IMR-90 (cell line): ENCODE results near the gene PIN4. TPM values are rescaled to one million over a fixed set of nuclear protein-coding genes. Genes with fewer than 3 reads are reported as not detected.

Experiments
- ATAC-seq: fragments of 200-7000 bp; cut with Tn5 transposase; 2 replicates; pipeline ENCODE4 v1.9.1; 2020; ENCODE audit warnings: low read depth, mild to moderate bottlenecking, moderate library complexity
- BruUV-seq: library from RNA; stranded (reverse); fragments of 400-500 nt; replicated peaks from 2 replicates; lab custom pipeline; 2021; lab: Mats Ljungman, UMichigan
- CTCF ChIA-PET: fragments of 300-600 bp; formaldehyde crosslinking; extraction: SDS; loops from one replicate; lab custom pipeline; 2021; ENCODE audit warnings: antibody characterized with exemption; lab: Yijun Ruan, JAX
- POLR2A ChIA-PET: fragments of 300-600 bp; sonication (Branson Sonifier 250); formaldehyde crosslinking; loops from one replicate; lab custom pipeline; 2022; ENCODE audit warnings: antibody characterized with exemption; ENCODE audit not compliant: unreplicated experiment; lab: Charles Lee
- DNase-seq: peaks from one replicate; pipeline ENCODE4 v3.0.0; 2013
- H2AFZ ChIP-seq: replicated peaks from 2 replicates; pipeline ENCODE3; 2013; ENCODE audit warnings: low read length, mild to moderate bottlenecking; ENCODE audit not compliant: poor library complexity
- H2AK5ac ChIP-seq: 2 replicates; pipeline ENCODE4 v1.6.1; 2013; ENCODE audit warnings: low read depth, low read length, inconsistent platforms
- H2AK9ac ChIP-seq: replicated peaks from 2 replicates; pipeline ENCODE3; 2013; ENCODE audit warnings: mild to moderate bottlenecking, low read depth, low read length, moderate library complexity; ENCODE audit not compliant: poor library complexity
- H2BK120ac ChIP-seq: 2 replicates; pipeline ENCODE4 v1.6.1; 2013; ENCODE audit warnings: low read depth, low read length, inconsistent platforms
- H2BK15ac ChIP-seq: 3 replicates; pipeline ENCODE4 v1.6.1; 2013; ENCODE audit warnings: low read depth, low read length, inconsistent platforms
- H2BK20ac ChIP-seq: 2 replicates; pipeline ENCODE4 v1.6.1; 2013; ENCODE audit warnings: low read depth, mild to moderate bottlenecking, inconsistent platforms, low read length, moderate library complexity
- H2BK5ac ChIP-seq: 2 replicates; pipeline ENCODE4 v1.6.1; 2013; ENCODE audit warnings: mild to moderate bottlenecking, low read depth, low read length, inconsistent platforms; ENCODE audit not compliant: poor library complexity, severe bottlenecking
- H3K14ac ChIP-seq: replicated peaks from 2 replicates; pipeline ENCODE4 v1.6.1; 2013; ENCODE audit warnings: low read depth, low read length, inconsistent platforms
- H3K18ac ChIP-seq: 2 replicates; pipeline ENCODE4 v1.6.1; 2013; ENCODE audit warnings: low read depth, low read length, control low read depth
- H3K23ac ChIP-seq: 2 replicates; pipeline ENCODE4 v1.6.1; 2013; ENCODE audit warnings: low read depth, low read length, inconsistent platforms
- H3K27ac ChIP-seq: 2 replicates; pipeline ENCODE4 v1.5.1; 2013; ENCODE audit warnings: mild to moderate bottlenecking, control low read depth, low read length; ENCODE audit not compliant: insufficient read depth
- H3K27me3 ChIP-seq: 2 replicates; pipeline ENCODE4 v1.6.1; 2013; ENCODE audit warnings: low read length; ENCODE audit not compliant: control insufficient read depth, insufficient read depth
- H3K36me3 ChIP-seq: 2 replicates; pipeline ENCODE4 v1.6.1; 2013; ENCODE audit warnings: low read length, mixed read lengths; ENCODE audit not compliant: control insufficient read depth, insufficient read depth
- H3K4ac ChIP-seq: 2 replicates; pipeline ENCODE4 v1.6.1; 2013; ENCODE audit warnings: low read depth, low read length, inconsistent platforms
- H3K4me1 ChIP-seq: 2 replicates; pipeline ENCODE4 v1.6.1; 2013; ENCODE audit warnings: low read length, mixed read lengths; ENCODE audit not compliant: control insufficient read depth, insufficient read depth
- H3K4me2 ChIP-seq: 2 replicates; pipeline ENCODE4 v1.6.1; 2013; ENCODE audit warnings: low read depth, mild to moderate bottlenecking, control low read depth, low read length, moderate library complexity
- H3K4me3 ChIP-seq: 2 replicates; pipeline ENCODE4 v1.5.1; 2013; ENCODE audit warnings: low read depth, mild to moderate bottlenecking, control low read depth, low read length, moderate library complexity; ENCODE audit not compliant: insufficient read depth
- H3K56ac ChIP-seq: 2 replicates; pipeline ENCODE4 v1.6.1; 2013; ENCODE audit warnings: low read length, inconsistent platforms; ENCODE audit not compliant: insufficient read depth; ENCODE audit errors: extremely low read depth
- H3K79me1 ChIP-seq, 2 experiments: 2 replicates each; pipeline ENCODE4 v1.6.1; 2013; ENCODE audit warnings: low read length in 2 of 2, inconsistent platforms in 1 of 2, low read depth in 1 of 2
- H3K9ac ChIP-seq: 2 replicates; pipeline ENCODE4 v1.6.1; 2013; ENCODE audit warnings: low read depth, low read length, control low read depth
- H3K9me1 ChIP-seq: 2 replicates; pipeline ENCODE4 v1.6.1; 2013; ENCODE audit warnings: low read length, inconsistent platforms; ENCODE audit not compliant: insufficient read depth
- H3K9me3 ChIP-seq: 2 replicates; pipeline ENCODE4 v1.6.1; 2013; ENCODE audit warnings: low read length; ENCODE audit not compliant: control insufficient read depth, insufficient read depth
- H4K20me1 ChIP-seq: 2 replicates; pipeline ENCODE4 v1.6.1; 2013; ENCODE audit warnings: low read length, inconsistent platforms; ENCODE audit not compliant: insufficient read depth
- H4K5ac ChIP-seq: 2 replicates; pipeline ENCODE4 v1.6.1; 2013; ENCODE audit warnings: mild to moderate bottlenecking, low read depth, low read length, control low read depth
- H4K8ac ChIP-seq, 2 experiments: 2 replicates each; pipeline ENCODE4 v1.6.1; 2013; ENCODE audit warnings: low read depth in 2 of 2, low read length in 2 of 2, control low read depth in 1 of 2, inconsistent platforms in 1 of 2
- H4K91ac ChIP-seq: 2 replicates; pipeline ENCODE4 v1.6.1; 2013; ENCODE audit warnings: low read depth, low read length, inconsistent platforms; ENCODE audit not compliant: insufficient read depth
- BHLHE40 ChIP-seq: fragments of 150-350 bp; IDR thresholded peaks from 2 replicates; pipeline ENCODE4 v1.6.1; 2016; ENCODE audit warnings: mild to moderate bottlenecking, low read depth, low read length
- CEBPB ChIP-seq: IDR thresholded peaks from 2 replicates; pipeline ENCODE4 v1.6.1; 2012; ENCODE audit warnings: low read depth, low read length, improper control_type of control experiment
- CTCF ChIP-seq: conservative IDR thresholded peaks from 2 replicates; pipeline ENCODE4 v1.5.1; 2012; ENCODE audit warnings: mild to moderate bottlenecking, low read depth, low read length, improper control_type of control experiment
- ELK1 ChIP-seq: fragments of 150-350 bp; IDR thresholded peaks from 2 replicates; pipeline ENCODE4 v1.6.1; 2016; ENCODE audit warnings: low read depth, mild to moderate bottlenecking, low read length, moderate library complexity, borderline replicate concordance
- MAFK ChIP-seq: IDR thresholded peaks from 2 replicates; pipeline ENCODE4 v1.6.1; 2012; ENCODE audit warnings: low read depth, low read length, improper control_type of control experiment
- POLR2A ChIP-seq: IDR thresholded peaks from 2 replicates; pipeline ENCODE4 v1.6.1; 2012; ENCODE audit warnings: mild to moderate bottlenecking, low read depth, low read length
- RAD21 ChIP-seq: IDR thresholded peaks from 2 replicates; pipeline ENCODE4 v1.6.1; 2012; ENCODE audit warnings: low read length, improper control_type of control experiment
- RFX5 ChIP-seq: IDR thresholded peaks from 2 replicates; pipeline ENCODE4 v1.8.0; 2012; ENCODE audit warnings: low read depth, mild to moderate bottlenecking, low read length, moderate library complexity
- USF2 ChIP-seq: fragments of 150-350 bp; IDR thresholded peaks from 2 replicates; pipeline ENCODE4 v1.6.1; 2017; ENCODE audit warnings: mild to moderate bottlenecking, antibody characterized with exemption, low read length, low read depth
- WGBS, 2 experiments: methylation state at CpG; one replicate each; pipeline versions ENCODE4 v1.1.5 to v1.1.7; 2013; ENCODE audit warnings: missing lambda C conversion rate in 2 of 2; ENCODE audit not compliant: insufficient read length in 1 of 2; ENCODE audit errors: extremely low coverage in 2 of 2; 5-methylcytosine and 5-hydroxymethylcytosine counted together
- dilution Hi-C: fragments of 300-500 bp; cut with HindIII; formaldehyde crosslinking; loops from one replicate; pipeline ENCODE4 v1.14.3; 2018; ENCODE audit warnings: low sequenced_read_pairs; ENCODE audit not compliant: unreplicated experiment
- in situ Hi-C: fragments of 300-500 bp; cut with MboI; formaldehyde crosslinking; loops from 3 replicates; pipeline ENCODE4 v1.14.3; 2019; ENCODE audit warnings: low sequenced_read_pairs, inconsistent platforms, mixed read lengths
- intact Hi-C: fragments of 100-400 bp; cut with micrococcal nuclease; formaldehyde crosslinking; loops from 2 replicates; pipeline ENCODE4 v1.10.0; 2022
- polyA plus RNA-seq, 3 experiments: library from polyadenylated mRNA; depleted of rRNA; stranded (reverse); fragments of >200 nt; gene quantifications; 2 replicates each; pipeline ENCODE4 v1.2.3, GENCODE V29; 2012; ENCODE audit warnings: low replicate concordance in 1 of 3
- total RNA-seq: library from RNA; depleted of rRNA; stranded (reverse); fragments of >200 nt; gene quantifications from 2 replicates; pipeline ENCODE4 v1.2.3, GENCODE V29; 2012

PIN4 gene
- total and polyA plus RNA-seq, 2 of the 4 experiments (the other 2 are of a cell fraction) = 2.2 to 18.2 TPM

GRCh38 chrX:72207366-72207765, 25.8 kb downstream of the PIN4 start:
- Histone ChIP-seq H2AK9ac (no peak overlapping the region), H3K4me2 (no peak overlapping the region), H3K56ac (no peak overlapping the region), H2AFZ (no peak overlapping the region), H3K23ac (no peak overlapping the region), H2AK5ac (no peak overlapping the region), H3K9ac (no peak overlapping the region), H2BK15ac (no peak overlapping the region), H2BK120ac (no peak overlapping the region), H3K36me3 (peaks cover 7% of the 10 kb centered on the region), H4K20me1 (no peaks in the 10 kb centered on the region), H4K5ac (no peak overlapping the region), H3K9me1 (no peaks in the 10 kb centered on the region), H3K4ac (no peak overlapping the region), H2BK20ac (no peak overlapping the region), H4K8ac (no peak overlapping the region), H3K4me3 (no peak overlapping the region), H3K27ac (no peak overlapping the region), H4K91ac (no peak overlapping the region), H3K27me3 (no peaks in the 10 kb centered on the region; the same call in 1 of the 2 replicates), H3K18ac (no peak overlapping the region), H2BK5ac (no peak overlapping the region), H3K79me1 (peaks cover 11 to 20% of the 10 kb centered on the region in 2 experiments), H3K9me3 (no peaks in the 10 kb centered on the region), H3K14ac (no peak overlapping the region), H3K4me1 (no peaks in the 10 kb centered on the region)
- ChIA-PET CTCF (no interaction called here), POLR2A (no interaction called here)
- intact Hi-C loops = no loop called here
- TF ChIP-seq POLR2A (no peak), ELK1 (no peak), BHLHE40 (no peak), CEBPB (no peak), RFX5 (no peak), RAD21 (no peak), CTCF (no peak), USF2 (no peak), MAFK (no peak)
- in situ Hi-C loops = no loop called here
- DNase-seq (no peak), ATAC-seq (no peak)
- BruUV-seq = no TSS peak
- dilution Hi-C loops = no loop called here
- WGBS, 2 experiments = no CpG with 5 or more reads among the region's 4 CpGs
